Dendritic cell treated with granulocyte-macrophage colony-stimulating factor and Interleukin-4, amounts not matched to agents 40 ng/mL and 50 ng/mL, for 4 days (primary cell): ENCODE measurements around the gene ARMC9.

Experiments used
- H3K27ac Mint-ChIP-seq: one replicate; pipeline ENCODE4 v1.8.0; 2022; ENCODE audit warnings: mild to moderate bottlenecking, mixed read lengths
- H3K27me3 Mint-ChIP-seq: one replicate; pipeline ENCODE4 v1.8.0; 2022; ENCODE audit warnings: mild to moderate bottlenecking, mixed read lengths
- H3K36me3 Mint-ChIP-seq: one replicate; pipeline ENCODE4 v1.8.0; 2022; ENCODE audit warnings: low read depth, mixed read lengths
- H3K4me1 Mint-ChIP-seq: one replicate; pipeline ENCODE4 v1.8.0; 2022; ENCODE audit warnings: low read depth, mixed read lengths
- H3K4me3 Mint-ChIP-seq: one replicate; pipeline ENCODE4 v1.8.0; 2022; ENCODE audit warnings: mild to moderate bottlenecking, moderate library complexity, mixed read lengths
- H3K9me3 Mint-ChIP-seq: one replicate; pipeline ENCODE4 v1.8.0; 2022; ENCODE audit warnings: mixed read lengths
- intact Hi-C: fragments of 100-400 bp; cut with micrococcal nuclease; formaldehyde crosslinking; loops from one replicate; pipeline ENCODE4 v1.15.0; 2022

The ARMC9 gene

GRCh38 chr2:231382116-231382515, 183.7 kb downstream of the ARMC9 start:
- H3K4me1 Mint-ChIP-seq = peaks cover 16% of the 10 kb centered on the region
- intact Hi-C loops = no loop called here
- no peak overlapping the region for H3K27ac Mint-ChIP-seq
- peaks cover 11% of the 10 kb centered on the region for H3K27me3 Mint-ChIP-seq
- H3K4me3 Mint-ChIP-seq = no peak overlapping the region
- no peaks in the 10 kb centered on the region for H3K36me3 Mint-ChIP-seq
- H3K9me3 Mint-ChIP-seq = peaks cover 9% of the 10 kb centered on the region

GRCh38 chr2:231383416-231384108, 185.1 kb downstream of the ARMC9 start:
- peaks cover 10% of the 10 kb centered on the region for H3K27me3 Mint-ChIP-seq

GRCh38 chr2:231384109-231384435, 185.6 kb downstream of the ARMC9 start:
- peaks cover 15% of the 10 kb centered on the region for H3K27me3 Mint-ChIP-seq
- peaks cover 9% of the 10 kb centered on the region for H3K9me3 Mint-ChIP-seq
- no peaks in the 10 kb centered on the region for H3K36me3 Mint-ChIP-seq
- peaks cover 18% of the 10 kb centered on the region for H3K4me1 Mint-ChIP-seq
- no peak overlapping the region for H3K27ac Mint-ChIP-seq
- intact Hi-C loops = no loop called here
- H3K4me3 Mint-ChIP-seq = no peak overlapping the region

More at GRCh38 chr2:231383416-231384108, 185.1 kb downstream of the ARMC9 start:
- no peak overlapping the region for H3K4me3 Mint-ChIP-seq
- H3K4me1 Mint-ChIP-seq = peaks cover 14% of the 10 kb centered on the region
- H3K36me3 Mint-ChIP-seq = no peaks in the 10 kb centered on the region
- intact Hi-C loops = no loop called here
- H3K9me3 Mint-ChIP-seq = peaks cover 9% of the 10 kb centered on the region
- H3K27ac Mint-ChIP-seq = no peak overlapping the region

GRCh38 chr2:231384970-231385369, 186.5 kb downstream of the ARMC9 start:
- Mint-ChIP-seq H3K4me1 (peaks cover 27% of the 10 kb centered on the region), H3K36me3 (no peaks in the 10 kb centered on the region), H3K9me3 (peaks cover 9% of the 10 kb centered on the region), H3K4me3 (no peak overlapping the region), H3K27ac (no peak overlapping the region), H3K27me3 (peaks cover 21% of the 10 kb centered on the region)
- intact Hi-C loops = no loop called here

- no peak overlapping the region for H3K27ac Mint-ChIP-seq
- peaks cover 32% of the 10 kb centered on the region for H3K4me1 Mint-ChIP-seq
- H3K36me3 Mint-ChIP-seq = no peaks in the 10 kb centered on the region
- intact Hi-C loops = no loop called here
- no peak overlapping the region for H3K4me3 Mint-ChIP-seq
- peaks cover 9% of the 10 kb centered on the region for H3K9me3 Mint-ChIP-seq
- peaks cover 21% of the 10 kb centered on the region for H3K27me3 Mint-ChIP-seq
These were observed 187.0 kb downstream of the ARMC9 start for GRCh38 chr2:231385429-231385828.

GRCh38 chr2:231386446-231386845, 188.0 kb downstream of the ARMC9 start:
- intact Hi-C loops = no loop called here
- peaks cover 40% of the 10 kb centered on the region for H3K4me1 Mint-ChIP-seq
- H3K36me3 Mint-ChIP-seq = no peaks in the 10 kb centered on the region
- H3K9me3 Mint-ChIP-seq = peaks cover 9% of the 10 kb centered on the region
- no peak overlapping the region for H3K4me3 Mint-ChIP-seq
- no peak overlapping the region for H3K27ac Mint-ChIP-seq
- H3K27me3 Mint-ChIP-seq = peaks cover 18% of the 10 kb centered on the region

- peaks cover 28% of the 10 kb centered on the region for H3K27me3 Mint-ChIP-seq
- H3K4me1 Mint-ChIP-seq = peaks cover 57% of the 10 kb centered on the region
- intact Hi-C loops = no loop called here
- peak overlapping the region; percentile 75 for H3K27ac Mint-ChIP-seq
- H3K36me3 Mint-ChIP-seq = no peaks in the 10 kb centered on the region
- H3K4me3 Mint-ChIP-seq = no peak overlapping the region
- peaks cover 9% of the 10 kb centered on the region for H3K9me3 Mint-ChIP-seq
These were observed 189.7 kb downstream of the ARMC9 start for GRCh38 chr2:231387904-231388724.

- Mint-ChIP-seq H3K4me1 (peaks cover 58% of the 10 kb centered on the region), H3K27me3 (peaks cover 35% of the 10 kb centered on the region), H3K27ac (peak overlapping the region; percentile 75), H3K36me3 (no peaks in the 10 kb centered on the region), H3K9me3 (peaks cover 9% of the 10 kb centered on the region), H3K4me3 (no peak overlapping the region)
- intact Hi-C loops = no loop called here
These were observed 190.4 kb downstream of the ARMC9 start for GRCh38 chr2:231388725-231389346.

- H3K9me3 Mint-ChIP-seq = no peaks in the 10 kb centered on the region
- intact Hi-C loops = no loop called here
- H3K27me3 Mint-ChIP-seq = peaks cover 48% of the 10 kb centered on the region
- H3K27ac Mint-ChIP-seq = no peak overlapping the region
- H3K36me3 Mint-ChIP-seq = no peaks in the 10 kb centered on the region
- H3K4me3 Mint-ChIP-seq = no peak overlapping the region
- H3K4me1 Mint-ChIP-seq = peaks cover 66% of the 10 kb centered on the region
These were observed 192.2 kb downstream of the ARMC9 start for GRCh38 chr2:231390667-231391066.

GRCh38 chr2:231391981-231392380, 193.6 kb downstream of the ARMC9 start:
- Mint-ChIP-seq H3K9me3 (no peaks in the 10 kb centered on the region), H3K27me3 (peaks cover 56% of the 10 kb centered on the region), H3K4me3 (no peak overlapping the region), H3K36me3 (no peaks in the 10 kb centered on the region), H3K27ac (peak overlapping the region; percentile 42), H3K4me1 (peaks cover 73% of the 10 kb centered on the region)
- intact Hi-C loops = no loop called here

GRCh38 chr2:231392431-231393148, 194.2 kb downstream of the ARMC9 start:
- Mint-ChIP-seq H3K4me1 (peaks cover 73% of the 10 kb centered on the region), H3K36me3 (no peaks in the 10 kb centered on the region), H3K9me3 (no peaks in the 10 kb centered on the region), H3K27me3 (peaks cover 59% of the 10 kb centered on the region), H3K27ac (peak overlapping the region; percentile 42), H3K4me3 (no peak overlapping the region)
- intact Hi-C loops = no loop called here

GRCh38 chr2:231393149-231394131, 195.0 kb downstream of the ARMC9 start:
- H3K27ac Mint-ChIP-seq = peak overlapping the region; percentile 38

More at GRCh38 chr2:231393149-231394131, 195.0 kb downstream of the ARMC9 start:
- peaks cover 68% of the 10 kb centered on the region for H3K4me1 Mint-ChIP-seq
- no peaks in the 10 kb centered on the region for H3K36me3 Mint-ChIP-seq
- intact Hi-C loops = no loop called here
- H3K4me3 Mint-ChIP-seq = no peak overlapping the region
- H3K27me3 Mint-ChIP-seq = peaks cover 59% of the 10 kb centered on the region
- H3K9me3 Mint-ChIP-seq = no peaks in the 10 kb centered on the region
